DOHH2 (cell line): ENCODE results near the gene NEBL.

Experiments used
- CTCF ChIP-seq: fragments of 200-600 bp; sonication (generic); IDR thresholded peaks from one replicate; pipeline ENCODE4 v1.5.1; 2014; ENCODE audit warnings: antibody characterized with exemption, mild to moderate bottlenecking, low read depth, low read length; ENCODE audit not compliant: poor library complexity, severe bottlenecking
- EZH2phosphoT487 ChIP-seq: fragments of 200-600 bp; sonication (generic); IDR thresholded peaks from 2 replicates; pipeline ENCODE4 v1.6.1; 2017; ENCODE audit warnings: borderline replicate concordance, mild to moderate bottlenecking, antibody characterized with exemption, low read length, moderate library complexity, mixed read lengths

GRCh38 chr10:20916976-20917375 lies 19.9 kb upstream of the NEBL start:
- TF ChIP-seq CTCF: no peak
- TF ChIP-seq EZH2phosphoT487: no peak
